Measurements from ENCODE around the gene OR2T34.
A peak's percentile ranks its signal among the peaks of the same experiment; 100 is the strongest.
"Not testable (repeated sequence)": the region's sequence is repeated elsewhere in the genome, so short reads cannot be mapped to it uniquely, and the experiment has no call there.

The OR2T34 gene, protein sequence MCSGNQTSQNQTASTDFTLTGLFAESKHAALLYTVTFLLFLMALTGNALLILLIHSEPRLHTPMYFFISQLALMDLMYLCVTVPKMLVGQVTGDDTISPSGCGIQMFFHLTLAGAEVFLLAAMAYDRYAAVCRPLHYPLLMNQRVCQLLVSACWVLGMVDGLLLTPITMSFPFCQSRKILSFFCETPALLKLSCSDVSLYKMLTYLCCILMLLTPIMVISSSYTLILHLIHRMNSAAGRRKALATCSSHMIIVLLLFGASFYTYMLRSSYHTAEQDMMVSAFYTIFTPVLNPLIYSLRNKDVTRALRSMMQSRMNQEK

DNA sequence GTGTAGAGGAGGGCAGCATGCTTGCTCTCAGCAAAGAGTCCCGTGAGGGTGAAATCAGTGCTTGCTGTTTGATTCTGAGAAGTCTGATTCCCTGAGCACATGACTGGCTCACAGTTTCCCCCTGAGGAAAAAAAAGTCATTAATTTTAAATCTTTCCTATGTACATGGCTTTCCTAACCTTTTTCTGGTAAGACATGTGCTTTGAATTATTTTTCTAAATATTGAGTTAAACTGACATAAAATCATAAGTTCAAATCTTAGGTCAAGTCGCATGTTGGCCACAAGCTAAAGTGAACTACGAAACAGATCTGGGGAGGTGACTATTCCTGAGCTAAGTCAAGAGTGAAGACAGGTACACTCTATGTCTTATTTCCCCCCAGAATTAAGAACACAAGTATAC lies at the start of gene OR2T34:
Gene OR2T34, minus strand, starts transcription at position 101 of the 400 bp plus-strand sequence. Its CDS starts 0 bp downstream, at position 101.
- DNase-seq (ENCODE audit: low read depth) = not testable (repeated sequence)

DNA sequence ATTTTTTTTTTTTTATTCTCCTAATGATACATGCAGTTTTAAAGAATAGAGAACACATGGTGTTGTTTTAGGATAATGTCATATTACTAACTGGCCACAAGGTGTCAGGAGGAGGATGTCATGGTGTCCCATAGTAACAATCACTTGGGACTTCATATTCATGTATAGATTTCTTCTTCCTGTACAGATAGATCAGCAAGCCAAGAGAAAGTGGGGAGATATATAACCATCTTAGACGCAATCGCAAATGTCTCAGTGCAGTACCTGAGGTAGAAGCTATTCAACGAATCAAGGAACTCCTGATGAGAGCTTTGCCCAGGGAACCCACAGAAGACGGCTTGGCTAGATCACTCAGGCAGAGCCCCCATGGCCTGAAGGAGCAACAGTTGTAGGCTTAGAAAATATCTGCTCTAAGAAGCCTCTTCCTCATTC lies 48.0 kb upstream of the OR2T34 start:
- DNase-seq (ENCODE audit: low read depth) = peak; percentile 2

- no peak for DNase-seq (ENCODE audit: low read depth)
These were observed 47.2 kb upstream of the OR2T34 start for GRCh38 chr1:248621770-248622169.

DNA sequence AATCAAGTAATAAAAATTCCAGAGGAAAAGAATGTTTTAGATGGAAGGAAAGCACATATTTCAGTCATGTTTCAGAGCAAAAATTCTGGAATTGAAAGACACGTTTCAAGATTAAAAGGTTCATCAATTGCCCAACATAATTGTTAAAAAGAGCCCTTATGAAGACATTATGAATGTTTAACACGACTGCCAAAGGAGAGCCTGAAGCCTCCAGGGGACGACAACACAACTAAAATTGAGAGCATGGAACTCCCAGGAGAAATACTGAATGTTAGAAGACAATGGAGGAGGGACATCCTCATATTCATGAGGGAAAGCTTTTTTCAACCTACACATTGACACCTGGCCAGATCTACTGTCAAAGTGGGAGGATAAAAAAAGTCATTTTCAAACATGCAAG lies 44.3 kb upstream of the OR2T34 start:
- DNase-seq (ENCODE audit: low read depth) = peak; percentile 13

DNA sequence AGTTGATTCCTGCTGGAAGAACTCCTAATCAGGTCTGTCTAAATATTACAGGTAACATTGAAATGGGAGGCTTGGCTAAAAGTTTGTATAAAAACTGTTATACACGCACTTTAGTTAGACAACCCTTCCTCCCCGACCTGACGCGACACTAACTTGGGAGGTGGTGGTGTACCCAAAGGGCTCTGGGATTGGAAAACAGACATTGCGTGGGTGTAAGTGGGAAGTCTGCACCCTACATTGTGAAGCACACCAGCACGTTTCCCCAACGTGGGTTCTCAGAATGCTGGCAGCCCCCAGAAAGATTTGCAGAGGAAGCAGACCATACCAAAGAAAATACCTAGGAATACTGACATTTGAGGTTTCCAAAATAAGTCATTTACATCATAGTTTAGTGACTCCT lies 43.6 kb upstream of the OR2T34 start:
- DNase-seq (ENCODE audit: low read depth) = no peak

GRCh38 chr1:248613742-248614141 lies 39.2 kb upstream of the OR2T34 start:
- no peak for DNase-seq (ENCODE audit: low read depth)

- DNase-seq (ENCODE audit: low read depth) = no peak
These were observed 37.4 kb upstream of the OR2T34 start for GRCh38 chr1:248611883-248612414.

DNA sequence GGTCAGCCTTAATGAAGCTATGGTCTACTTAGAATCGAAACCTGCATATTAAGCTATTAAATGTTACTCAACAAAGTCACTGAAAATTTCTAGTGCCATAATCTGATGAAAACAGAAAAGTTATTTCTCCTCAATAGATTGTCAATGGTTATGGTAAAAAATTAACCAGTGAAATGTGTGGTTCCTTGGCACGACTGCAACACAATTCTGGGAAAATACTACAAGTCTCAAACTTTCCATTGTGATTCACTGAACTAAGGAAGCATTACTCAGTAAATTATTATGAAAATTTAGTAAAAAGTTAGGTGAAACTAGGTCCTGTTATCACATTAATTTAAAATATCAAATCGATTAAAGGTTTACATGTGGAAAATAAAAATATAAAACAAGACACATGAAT lies 35.7 kb upstream of the OR2T34 start:
- DNase-seq (ENCODE audit: low read depth) = no peak

- DNase-seq (ENCODE audit: low read depth) = no peak
These were observed 24.8 kb upstream of the OR2T34 start for GRCh38 chr1:248599396-248599795.

GRCh38 chr1:248597589-248597988 lies 23.0 kb upstream of the OR2T34 start, which contains the start of gene OR2T10:
Gene OR2T10, minus strand, starts transcription at chr1:248597700. Its CDS starts 3,932 bp downstream, at chr1:248593768.
- DNase-seq (ENCODE audit: low read depth) = no peak

GRCh38 chr1:248596615-248597014 lies 22.1 kb upstream of the OR2T34 start:
- no peak for DNase-seq (ENCODE audit: low read depth)

DNA sequence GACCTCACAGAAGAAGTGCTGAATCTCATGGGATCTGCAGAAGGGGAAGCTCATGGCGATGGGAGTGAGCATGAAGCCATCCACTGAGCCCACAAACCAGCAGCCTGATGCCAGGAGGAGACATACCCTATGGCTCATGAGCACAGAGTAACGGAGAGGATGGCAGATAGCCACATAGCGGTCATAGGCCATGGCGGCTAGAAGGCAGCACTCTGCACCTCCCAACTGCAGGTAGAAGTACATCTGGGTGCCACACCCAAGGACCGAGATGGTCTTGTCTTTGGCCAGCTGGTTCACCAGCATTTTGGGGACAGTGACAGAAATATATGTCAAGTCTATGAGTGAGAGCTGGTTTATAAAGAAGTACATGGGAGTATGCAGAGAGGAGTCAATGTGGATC lies 18.7 kb upstream of the OR2T34 start:
- DNase-seq (ENCODE audit: low read depth) = no peak

- DNase-seq (ENCODE audit: low read depth) = no peak
These were observed 18.1 kb upstream of the OR2T34 start for GRCh38 chr1:248592655-248593054.

DNA sequence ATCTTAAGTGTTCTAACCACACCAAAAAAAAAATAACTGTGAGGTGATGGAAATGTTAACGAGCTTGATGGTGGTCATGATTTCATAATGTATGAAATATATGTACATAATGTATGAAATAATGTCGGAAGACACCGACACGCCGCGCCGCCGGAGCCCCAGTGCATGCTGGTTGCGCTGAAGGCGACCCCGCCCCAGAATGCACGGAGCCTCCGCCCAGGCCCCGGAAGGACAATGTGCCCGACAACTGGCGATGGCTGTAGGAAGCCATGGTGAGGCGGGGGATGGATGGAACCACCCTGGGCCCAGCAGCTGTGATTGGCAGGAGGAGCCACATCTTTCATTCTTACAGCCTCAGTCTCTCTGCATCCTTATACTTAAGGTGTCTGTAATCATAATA lies 15.5 kb upstream of the OR2T34 start:
- no peak for DNase-seq (ENCODE audit: low read depth)

DNA sequence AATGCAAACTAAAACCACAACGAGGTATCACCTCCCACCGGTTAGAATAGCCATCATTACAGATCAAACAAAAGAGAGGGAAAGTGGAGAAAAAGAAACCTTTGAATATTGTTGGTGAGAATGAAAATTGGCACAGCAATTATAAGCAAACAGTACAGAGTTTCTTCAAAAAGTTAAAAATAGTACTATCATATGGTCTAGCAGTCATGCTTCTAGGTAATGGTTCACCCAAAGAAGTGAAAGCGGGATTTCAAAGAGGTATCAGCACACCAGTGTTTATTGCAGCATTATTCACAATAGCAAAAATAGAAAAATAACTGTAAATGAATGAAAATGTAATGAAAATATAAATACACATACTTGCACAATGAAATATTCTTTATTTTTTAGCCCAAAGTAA lies 14.8 kb upstream of the OR2T34 start:
- DNase-seq (ENCODE audit: low read depth) = no peak

DNA sequence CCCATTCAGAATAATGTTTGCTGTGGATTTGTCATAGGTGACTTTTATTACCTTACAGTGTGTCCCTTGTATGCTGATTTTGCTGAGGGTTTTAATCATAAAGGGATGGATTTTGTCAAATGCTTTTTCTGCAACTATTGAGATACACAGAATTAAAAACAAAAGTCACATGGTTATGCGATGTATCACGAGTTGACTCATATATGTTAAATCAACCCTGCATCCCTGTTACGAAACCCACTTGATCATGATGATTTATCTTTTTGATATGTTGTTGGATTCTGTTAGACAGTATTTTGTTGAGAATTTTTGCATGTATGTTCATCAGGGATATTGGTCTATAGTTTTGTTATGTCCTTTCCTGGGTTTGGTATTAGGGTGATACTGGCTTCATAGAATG lies 10.7 kb upstream of the OR2T34 start:
- no peak for DNase-seq (ENCODE audit: low read depth)

DNA sequence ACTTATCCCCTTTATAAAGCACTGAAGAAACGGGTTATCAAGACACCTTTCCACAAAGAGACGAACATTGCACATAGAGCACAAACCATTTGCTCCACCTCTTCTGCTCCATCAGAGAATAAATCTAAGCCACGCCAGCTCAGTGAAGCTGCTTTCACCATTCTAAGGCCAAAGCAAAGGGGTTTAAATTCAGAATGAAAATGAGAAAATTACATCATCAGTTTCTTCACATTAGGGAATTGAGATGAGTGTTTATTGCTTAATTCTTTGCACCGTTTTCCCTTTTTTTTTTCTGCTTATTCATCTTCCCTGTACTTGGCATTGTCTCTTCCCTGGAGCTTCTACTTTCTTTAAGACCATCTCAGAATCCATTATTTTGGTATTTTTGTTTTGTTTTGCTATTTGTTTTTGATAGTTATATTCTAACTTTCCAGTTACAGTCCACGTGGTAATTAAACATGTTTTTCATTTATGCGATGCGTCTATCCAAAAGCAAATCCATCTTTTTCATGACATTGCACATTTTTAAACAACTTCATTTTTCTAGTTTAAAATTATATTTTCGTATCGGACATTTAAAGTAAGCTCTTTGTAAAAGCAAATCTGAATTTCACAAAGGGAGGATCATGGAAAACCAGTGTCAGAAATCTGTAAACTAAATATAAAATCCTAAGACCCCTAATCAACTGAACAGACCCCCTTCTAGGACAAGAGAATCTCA lies 1.9 kb upstream of the OR2T34 start:
- no peak for DNase-seq (ENCODE audit: low read depth)

- DNase-seq (ENCODE audit: low read depth) = not testable (repeated sequence)
These were observed 701 bp downstream of the OR2T34 start for GRCh38 chr1:248573856-248574255.

GRCh38 chr1:248572049-248572448 lies 2.5 kb downstream of the OR2T34 start:
- not testable (repeated sequence) for DNase-seq (ENCODE audit: low read depth)

DNA sequence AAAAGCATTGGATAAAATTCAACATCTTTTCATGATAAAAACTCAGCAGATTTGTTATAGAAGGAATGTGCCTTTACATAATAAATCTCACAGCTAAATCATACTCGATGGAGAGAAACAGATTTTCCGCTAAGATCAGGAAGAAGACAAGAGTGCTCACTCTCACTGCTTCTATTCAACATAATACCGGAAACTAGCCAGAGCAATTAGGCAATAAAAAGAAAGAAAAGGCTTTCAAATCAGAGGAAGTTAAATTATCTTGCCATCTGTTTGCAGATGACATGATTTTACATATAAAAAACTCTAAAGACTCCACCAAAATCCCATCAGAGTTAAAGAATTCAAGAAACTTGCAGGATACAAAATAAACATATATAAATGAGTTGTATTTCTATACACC lies 3.7 kb downstream of the OR2T34 start:
- not testable (repeated sequence) for DNase-seq (ENCODE audit: low read depth)

DNA sequence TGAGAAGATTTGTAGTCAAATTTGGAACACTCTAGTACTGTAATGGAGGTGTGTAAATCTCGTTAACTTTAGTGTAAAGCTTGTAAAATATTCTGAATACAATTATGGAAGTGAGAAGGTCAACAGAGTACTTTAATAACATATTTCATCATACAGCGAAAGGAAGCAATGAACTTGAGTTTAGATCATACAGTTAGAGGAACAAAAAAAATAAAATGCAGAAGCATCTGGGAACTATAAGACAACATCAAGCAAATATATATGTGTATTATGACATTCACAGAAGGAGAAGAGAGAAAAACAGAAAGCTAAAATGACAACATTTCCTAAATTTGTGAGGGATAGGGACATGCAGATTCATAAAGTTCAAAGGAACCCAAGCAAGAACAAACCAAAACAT lies 5.5 kb downstream of the OR2T34 start:
- DNase-seq (ENCODE audit: low read depth) = not testable (repeated sequence)

GRCh38 chr1:248565530-248566373 lies 8.8 kb downstream of the OR2T34 start:
- DNase-seq (ENCODE audit: low read depth) = not testable (repeated sequence)
